Keratinocyte (primary cell): ENCODE measurements around the gene BCO2. TPM values are rescaled to one million over a fixed set of nuclear protein-coding genes. Genes with fewer than 3 reads are reported as not detected.
A peak's percentile ranks its signal among the peaks of the same experiment; 100 is the strongest.

Experiments
- DNase-seq: peaks from one replicate; pipeline ENCODE4 v3.0.0-alpha.2; 2011; ENCODE audit warnings: low read depth, missing footprints, low spot score
- FAIRE-seq: peaks from 2 replicates; lab custom pipeline; 2011; peaks lifted over from hg19 to GRCh38; lab: Jason Lieb, UNC
- H2AFZ ChIP-seq: 2 replicates; pipeline ENCODE4 v1.6.0; 2012; ENCODE audit warnings: low read length, control low read depth, inconsistent platforms; ENCODE audit not compliant: control insufficient read depth
- H3K27ac ChIP-seq: 2 replicates; pipeline ENCODE4 v1.5.1; 2011; ENCODE audit warnings: low read length; ENCODE audit not compliant: control insufficient read depth, insufficient read depth
- H3K27me3 ChIP-seq: 3 replicates; pipeline ENCODE4 v1.6.0; 2011; ENCODE audit warnings: low read length; ENCODE audit not compliant: control insufficient read depth, insufficient read depth; ENCODE audit errors: extremely low read depth
- H3K36me3 ChIP-seq, 2 experiments: 2 replicates in 1 of 2; 3 replicates in 1 of 2; pipeline ENCODE4 v1.5.1; 2011; ENCODE audit warnings: low read length in 2 of 2, mild to moderate bottlenecking in 1 of 2; ENCODE audit not compliant: control insufficient read depth in 2 of 2, insufficient read depth in 2 of 2; ENCODE audit errors: extremely low read depth in 1 of 2
- H3K4me1 ChIP-seq: 3 replicates; pipeline ENCODE4 v1.5.1; 2011; ENCODE audit warnings: low read length; ENCODE audit not compliant: control insufficient read depth, insufficient read depth; ENCODE audit errors: extremely low read depth
- H3K4me2 ChIP-seq: 3 replicates; pipeline ENCODE4 v1.6.0; 2011; ENCODE audit warnings: low read depth, low read length; ENCODE audit not compliant: control insufficient read depth, insufficient read depth; ENCODE audit errors: extremely low read depth
- H3K4me3 ChIP-seq, 3 experiments: fragments of 200-600 bp in 1 of 3; sonication (generic) in 1 of 3; 2 replicates in 2 of 3; 3 replicates in 1 of 3; pipeline ENCODE4 v1.5.1; 2011 to 2016; ENCODE audit warnings: low read length in 3 of 3, mild to moderate bottlenecking in 3 of 3, control low read depth in 2 of 3, inconsistent platforms in 1 of 3, low read depth in 1 of 3, mixed read lengths in 1 of 3, mixed run types in 1 of 3, moderate library complexity in 1 of 3; ENCODE audit not compliant: control insufficient read depth in 2 of 3, insufficient read depth in 2 of 3; ENCODE audit errors: extremely low read depth in 1 of 3
- H3K79me2 ChIP-seq: 2 replicates; pipeline ENCODE4 v1.6.0; 2012; ENCODE audit warnings: low read length; ENCODE audit not compliant: control insufficient read depth, insufficient read depth
- H3K9ac ChIP-seq: 3 replicates; pipeline ENCODE4 v1.6.0; 2011; ENCODE audit warnings: low read length; ENCODE audit not compliant: control insufficient read depth, insufficient read depth; ENCODE audit errors: extremely low read depth
- H3K9me1 ChIP-seq: 3 replicates; pipeline ENCODE4 v1.6.0; 2011; ENCODE audit warnings: low read length; ENCODE audit not compliant: control insufficient read depth, insufficient read depth; ENCODE audit errors: extremely low read depth
- H3K9me3 ChIP-seq: 2 replicates; pipeline ENCODE4 v1.5.1; 2012; ENCODE audit warnings: low read depth, low read length; ENCODE audit not compliant: control insufficient read depth
- H4K20me1 ChIP-seq: 3 replicates; pipeline ENCODE4 v1.6.0; 2011; ENCODE audit warnings: low read length; ENCODE audit not compliant: control insufficient read depth, insufficient read depth; ENCODE audit errors: extremely low read depth
- CTCF ChIP-seq, 3 experiments: IDR thresholded peaks in 1 of 3; conservative IDR thresholded peaks in 1 of 3; optimal IDR thresholded peaks in 1 of 3; 2 replicates in 2 of 3; 3 replicates in 1 of 3; pipeline versions ENCODE3 to v1.5.1; 2011; ENCODE audit warnings: low read length in 3 of 3, mild to moderate bottlenecking in 3 of 3, moderate library complexity in 2 of 3, control low read depth in 1 of 3, inconsistent platforms in 1 of 3; ENCODE audit not compliant: insufficient read depth in 2 of 3; ENCODE audit errors: extremely low read depth in 1 of 3
- EZH2 ChIP-seq: IDR thresholded peaks from one replicate; pipeline ENCODE4 v1.6.1; 2012; ENCODE audit warnings: inconsistent platforms, mild to moderate bottlenecking, low read length, moderate library complexity
- dilution Hi-C: fragments of 300-500 bp; cut with MboI; formaldehyde crosslinking; loops from one replicate; pipeline ENCODE4 v1.7.0; 2020; ENCODE audit warnings: low sequenced_read_pairs; ENCODE audit not compliant: extremely low pct_ligation_motif_present
- polyA plus RNA-seq, 5 experiments: library from polyadenylated mRNA; depleted of rRNA in 3 of 5; stranded (reverse) in 3 of 5; stranded (forward) in 1 of 5; unstranded in 1 of 5; fragments of >200 nt; gene quantifications; 1 replicate in 1 of 5; 2 replicates in 3 of 5; 3 replicates in 1 of 5; pipeline versions ENCODE4 v1.2.1 to v1.2.3, GENCODE V29; 2011 to 2012; ENCODE audit warnings: missing spikeins in 2 of 5, low read depth in 1 of 5, low replicate concordance in 1 of 5

Gene BCO2
- polyA plus RNA-seq, 1 donor (not counting 4 experiments of a cell fraction or from before 2014, with no cell fraction given) = 0.37 TPM

GRCh38 chr11:112156153-112156955 is 19.0 kb upstream of the BCO2 start:
- no peak for FAIRE-seq
- H3K27me3 ChIP-seq = no peaks in the 10 kb centered on the region

GRCh38 chr11:112156956-112157766 is 18.2 kb upstream of the BCO2 start:
- FAIRE-seq = peak; percentile 85

More at GRCh38 chr11:112156153-112156955, 19.0 kb upstream of the BCO2 start:
- H4K20me1 ChIP-seq = no peaks in the 10 kb centered on the region
- dilution Hi-C loops = no loop called here
- no peak overlapping the region for H3K4me3 ChIP-seq
- DNase-seq = no peak
- peak overlapping the region; percentile 42 for H3K9ac ChIP-seq
- no peaks in the 10 kb centered on the region for H3K9me3 ChIP-seq
- H2AFZ ChIP-seq = no peak overlapping the region
- peak overlapping the region; percentile 77 for H3K27ac ChIP-seq
- H3K36me3 ChIP-seq = peaks cover 20 to 33% of the 10 kb centered on the region in 2 experiments
- peak overlapping the region; percentile 57 for H3K4me2 ChIP-seq
- peaks cover 46% of the 10 kb centered on the region for H3K4me1 ChIP-seq
- H3K9me1 ChIP-seq = peaks cover 2% of the 10 kb centered on the region
- TF ChIP-seq EZH2 (no peak), CTCF (optimal IDR thresholded peaks at IDR 0.05 in 1 of 3, IDR thresholded peaks at IDR 0.05 in 1 of 3, conservative IDR thresholded peaks at IDR 0.05 in 1 of 3; ENCODE audit: extremely low read depth in 1 of 3, insufficient read depth in 2 of 3, low read length in 3 of 3) (no peak)
- peaks cover 54% of the 10 kb centered on the region for H3K79me2 ChIP-seq

More at GRCh38 chr11:112156956-112157766, 18.2 kb upstream of the BCO2 start:
- DNase-seq = peak; percentile 91
- H3K9me3 ChIP-seq = no peaks in the 10 kb centered on the region
- H3K9ac ChIP-seq = peak overlapping the region; percentile 55
- H3K27me3 ChIP-seq = no peaks in the 10 kb centered on the region
- H3K27ac ChIP-seq = peak overlapping the region; percentile 77
- H3K4me1 ChIP-seq = peaks cover 53% of the 10 kb centered on the region
- peaks cover 60% of the 10 kb centered on the region for H3K79me2 ChIP-seq
- no peak for TF ChIP-seq EZH2
- no peak for TF ChIP-seq CTCF (optimal IDR thresholded peaks at IDR 0.05 in 1 of 3, IDR thresholded peaks at IDR 0.05 in 1 of 3, conservative IDR thresholded peaks at IDR 0.05 in 1 of 3; ENCODE audit: extremely low read depth in 1 of 3, insufficient read depth in 2 of 3, low read length in 3 of 3)
- H3K4me2 ChIP-seq = peak overlapping the region; percentile 57
- H2AFZ ChIP-seq = no peak overlapping the region
- H3K36me3 ChIP-seq = peaks cover 13 to 26% of the 10 kb centered on the region in 2 experiments
- H3K4me3 ChIP-seq = peak overlapping the region in 1 of 3 experiments; percentile 11
- no peaks in the 10 kb centered on the region for H4K20me1 ChIP-seq
- dilution Hi-C loops = no loop called here
- H3K9me1 ChIP-seq = peaks cover 2% of the 10 kb centered on the region
